CD4-positive, alpha-beta T cell (primary cell): ENCODE results near the gene VHLL. TPM values are rescaled to one million over a fixed set of nuclear protein-coding genes. Genes with fewer than 3 reads are reported as not detected.

Source experiments
- ATAC-seq: fragments of 200-7000 bp; cut with Tn5 transposase; one replicate; pipeline ENCODE4 v1.10.0; 2022; ENCODE audit warnings: mild to moderate bottlenecking; ENCODE audit not compliant: poor library complexity
- CTCF ChIA-PET: fragments of 350-600 bp; sonication (Branson Sonifier 250); formaldehyde crosslinking; loops from one replicate; lab custom pipeline; 2021; ENCODE audit warnings: antibody characterized with exemption, inconsistent platforms; lab: Charles Lee
- POLR2A ChIA-PET: fragments of 350-600 bp; sonication (Branson Sonifier 250); formaldehyde crosslinking; loops from one replicate; lab custom pipeline; 2021; ENCODE audit warnings: antibody characterized with exemption, inconsistent platforms; lab: Charles Lee
- DNase-seq, 14 experiments: peaks; one replicate each; pipeline ENCODE4 v3.0.0-alpha.2; 2013 to 2020; ENCODE audit warnings: mixed read lengths in 2 of 14
- H3K27ac ChIP-seq, 2 donors: one replicate each; pipeline versions ENCODE4 v1.5.1 to v1.7.0; 2013; ENCODE audit warnings: low read length in 2 of 2, low read depth in 1 of 2, mild to moderate bottlenecking in 1 of 2
- H3K27me3 ChIP-seq, 2 experiments: 1 replicate in 1 of 2; 2 replicates in 1 of 2; pipeline versions ENCODE4 v1.6.1 to v1.7.0; 2013; ENCODE audit warnings: low read length in 2 of 2, control low read depth in 1 of 2, mild to moderate bottlenecking in 1 of 2, moderate library complexity in 1 of 2; ENCODE audit not compliant: insufficient read depth in 2 of 2, control insufficient read depth in 1 of 2
- H3K36me3 ChIP-seq: one replicate; pipeline ENCODE4 v1.6.1; 2013; ENCODE audit warnings: low read length, control low read depth; ENCODE audit not compliant: insufficient read depth
- H3K4me1 ChIP-seq: one replicate; pipeline ENCODE4 v1.6.1; 2013; ENCODE audit warnings: low read length, control low read depth; ENCODE audit not compliant: insufficient read depth
- H3K4me3 ChIP-seq: one replicate; pipeline ENCODE4 v1.5.1; 2013; ENCODE audit warnings: mild to moderate bottlenecking, low read length, moderate library complexity
- H3K9me3 ChIP-seq, 2 experiments: 1 replicate in 1 of 2; 2 replicates in 1 of 2; pipeline versions ENCODE4 v1.6.1 to v1.7.0; 2013; ENCODE audit warnings: low read length in 2 of 2, mild to moderate bottlenecking in 2 of 2, control low read depth in 1 of 2, moderate library complexity in 1 of 2; ENCODE audit not compliant: control insufficient read depth in 1 of 2, insufficient read depth in 1 of 2
- H3K27ac Mint-ChIP-seq: one replicate; pipeline ENCODE4 v1.8.0; 2020; ENCODE audit warnings: mixed read lengths
- H3K27me3 Mint-ChIP-seq: one replicate; pipeline ENCODE4 v1.8.0; 2021; ENCODE audit warnings: mixed read lengths
- H3K36me3 Mint-ChIP-seq: one replicate; pipeline ENCODE4 v1.8.0; 2021; ENCODE audit warnings: low read depth, mixed read lengths
- H3K4me1 Mint-ChIP-seq: one replicate; pipeline ENCODE4 v1.8.0; 2021; ENCODE audit warnings: low read depth, mixed read lengths
- H3K4me3 Mint-ChIP-seq: one replicate; pipeline ENCODE4 v1.8.0; 2020; ENCODE audit warnings: mild to moderate bottlenecking, mixed read lengths
- H3K9me3 Mint-ChIP-seq: one replicate; pipeline ENCODE4 v1.8.0; 2020; ENCODE audit warnings: mixed read lengths
- intact Hi-C, 2 experiments: fragments of 100-400 bp; cut with DNase I in 1 of 2; cut with micrococcal nuclease in 1 of 2; formaldehyde crosslinking; loops; one replicate each; pipeline versions ENCODE4 v1.15.1 to v1.9.0; 2023 to 2025; cut with DNase I, micrococcal nuclease
- total RNA-seq, 174 experiments: library from RNA in 2 of 174; stranded (reverse) in 2 of 174; gene quantifications; one replicate each; pipeline ENCODE4 v1.2.3 and lab custom pipeline; 2021 to 2026
- TF ChIP-seq, protein P1 (sequence below): fragments of 200-600 bp; IDR thresholded peaks from one replicate; pipeline ENCODE4 v1.8.0; 2022; ENCODE audit warnings: antibody characterized with exemption, mild to moderate bottlenecking

VHLL gene
- total RNA-seq, 2 experiments from 2014 or later = not detected

- ATAC-seq = no peak
- Histone ChIP-seq H3K36me3 (peaks cover 68% of the 10 kb centered on the region), H3K27ac (no peak overlapping the region), H3K4me3 (no peak overlapping the region), H3K27me3 (no peaks in the 10 kb centered on the region), H3K4me1 (peaks cover 15% of the 10 kb centered on the region), H3K9me3 (no peaks in the 10 kb centered on the region)
- Mint-ChIP-seq H3K27me3 (no peaks in the 10 kb centered on the region), H3K4me1 (peaks cover 24% of the 10 kb centered on the region), H3K27ac (no peak overlapping the region), H3K36me3 (peaks cover 73% of the 10 kb centered on the region), H3K4me3 (no peak overlapping the region), H3K9me3 (no peaks in the 10 kb centered on the region)
- DNase-seq = no peak
- CTCF ChIA-PET = no interaction called here
- TF ChIP-seq, protein P1, sequence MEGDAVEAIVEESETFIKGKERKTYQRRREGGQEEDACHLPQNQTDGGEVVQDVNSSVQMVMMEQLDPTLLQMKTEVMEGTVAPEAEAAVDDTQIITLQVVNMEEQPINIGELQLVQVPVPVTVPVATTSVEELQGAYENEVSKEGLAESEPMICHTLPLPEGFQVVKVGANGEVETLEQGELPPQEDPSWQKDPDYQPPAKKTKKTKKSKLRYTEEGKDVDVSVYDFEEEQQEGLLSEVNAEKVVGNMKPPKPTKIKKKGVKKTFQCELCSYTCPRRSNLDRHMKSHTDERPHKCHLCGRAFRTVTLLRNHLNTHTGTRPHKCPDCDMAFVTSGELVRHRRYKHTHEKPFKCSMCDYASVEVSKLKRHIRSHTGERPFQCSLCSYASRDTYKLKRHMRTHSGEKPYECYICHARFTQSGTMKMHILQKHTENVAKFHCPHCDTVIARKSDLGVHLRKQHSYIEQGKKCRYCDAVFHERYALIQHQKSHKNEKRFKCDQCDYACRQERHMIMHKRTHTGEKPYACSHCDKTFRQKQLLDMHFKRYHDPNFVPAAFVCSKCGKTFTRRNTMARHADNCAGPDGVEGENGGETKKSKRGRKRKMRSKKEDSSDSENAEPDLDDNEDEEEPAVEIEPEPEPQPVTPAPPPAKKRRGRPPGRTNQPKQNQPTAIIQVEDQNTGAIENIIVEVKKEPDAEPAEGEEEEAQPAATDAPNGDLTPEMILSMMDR = no peak
- POLR2A ChIA-PET = no interaction called here
- intact Hi-C loops = no loop called here
Measured at GRCh38 chr1:156276966-156277381, 22.1 kb downstream of the VHLL start.

GRCh38 chr1:156276532-156276931 lies 22.6 kb downstream of the VHLL start:
- Mint-ChIP-seq H3K9me3 (no peaks in the 10 kb centered on the region), H3K27ac (no peak overlapping the region), H3K4me1 (peaks cover 21% of the 10 kb centered on the region), H3K36me3 (peaks cover 77% of the 10 kb centered on the region), H3K27me3 (no peaks in the 10 kb centered on the region), H3K4me3 (no peak overlapping the region)
- H3K27ac ChIP-seq = no peak overlapping the region
- ChIA-PET CTCF (no interaction called here), POLR2A (no interaction called here)
- peaks cover 72% of the 10 kb centered on the region for H3K36me3 ChIP-seq
- H3K9me3 ChIP-seq = no peaks in the 10 kb centered on the region
- ATAC-seq (no peak), DNase-seq (no peak)
- no peaks in the 10 kb centered on the region for H3K27me3 ChIP-seq
- intact Hi-C loops = no loop called here
- no peak overlapping the region for H3K4me3 ChIP-seq
- TF ChIP-seq, protein P1 = no peak
- H3K4me1 ChIP-seq = peaks cover 11% of the 10 kb centered on the region

- H3K36me3 ChIP-seq = peaks cover 91% of the 10 kb centered on the region
- no peak for DNase-seq
- Mint-ChIP-seq H3K4me3 (no peak overlapping the region), H3K27me3 (no peaks in the 10 kb centered on the region), H3K4me1 (no peaks in the 10 kb centered on the region), H3K36me3 (peaks cover 89% of the 10 kb centered on the region), H3K9me3 (no peaks in the 10 kb centered on the region), H3K27ac (no peak overlapping the region)
- no peaks in the 10 kb centered on the region for H3K9me3 ChIP-seq
- ChIA-PET POLR2A (interaction anchor here (4.7 kb wide), 1 partner anchor 13 kb away, joined by 24 read pairs; the partner anchor contains the start of genes SMG5 and TMEM79), CTCF (interaction anchor here (1.6 kb wide), 1 partner anchor 13 kb away, joined by 3 read pairs; the partner anchor contains the start of gene SMG5)
- H3K27me3 ChIP-seq = no peaks in the 10 kb centered on the region
- no peak for ATAC-seq
- H3K27ac ChIP-seq = no peak overlapping the region
- TF ChIP-seq, protein P1 = no peak
- intact Hi-C loops = no loop called here
- H3K4me1 ChIP-seq = no peaks in the 10 kb centered on the region
- no peak overlapping the region for H3K4me3 ChIP-seq
Measured at GRCh38 chr1:156270314-156270713, 28.8 kb downstream of the VHLL start.
